ENCODE data around the gene PLSCR2.

PLSCR2 gene

GRCh38 chr3:146386936-146387335, 82.4 kb downstream of the PLSCR2 start:
- no peak overlapping the region for H3K27ac Mint-ChIP-seq
- H3K9me3 Mint-ChIP-seq = no peaks in the 10 kb centered on the region
- H3K36me3 Mint-ChIP-seq (ENCODE audit: insufficient read depth) = no peaks in the 10 kb centered on the region
- no peaks in the 10 kb centered on the region for H3K4me1 Mint-ChIP-seq (ENCODE audit: low read depth in 2 of 2)
- DNase-seq (no peak), ATAC-seq (replicated peaks) (no peak)
- H3K4me3 Mint-ChIP-seq = no peak overlapping the region
- no peaks in the 10 kb centered on the region for H3K27me3 Mint-ChIP-seq

GRCh38 chr3:146384786-146385185, 84.6 kb downstream of the PLSCR2 start:
- no peaks in the 10 kb centered on the region for H3K9me3 Mint-ChIP-seq

More at GRCh38 chr3:146384786-146385185, 84.6 kb downstream of the PLSCR2 start:
- Mint-ChIP-seq H3K27ac (no peak overlapping the region), H3K27me3 (no peaks in the 10 kb centered on the region), H3K4me1 (ENCODE audit: low read depth in 2 of 2) (no peaks in the 10 kb centered on the region), H3K4me3 (no peak overlapping the region), H3K36me3 (ENCODE audit: insufficient read depth) (no peaks in the 10 kb centered on the region)
- no peak for ATAC-seq (replicated peaks)
- no peak for DNase-seq
